Measurements from ENCODE around the gene EGF.
"Not testable (repeated sequence)": the region's sequence is repeated elsewhere in the genome, so short reads cannot be mapped to it uniquely, and the experiment has no call there.

EGF gene

DNA sequence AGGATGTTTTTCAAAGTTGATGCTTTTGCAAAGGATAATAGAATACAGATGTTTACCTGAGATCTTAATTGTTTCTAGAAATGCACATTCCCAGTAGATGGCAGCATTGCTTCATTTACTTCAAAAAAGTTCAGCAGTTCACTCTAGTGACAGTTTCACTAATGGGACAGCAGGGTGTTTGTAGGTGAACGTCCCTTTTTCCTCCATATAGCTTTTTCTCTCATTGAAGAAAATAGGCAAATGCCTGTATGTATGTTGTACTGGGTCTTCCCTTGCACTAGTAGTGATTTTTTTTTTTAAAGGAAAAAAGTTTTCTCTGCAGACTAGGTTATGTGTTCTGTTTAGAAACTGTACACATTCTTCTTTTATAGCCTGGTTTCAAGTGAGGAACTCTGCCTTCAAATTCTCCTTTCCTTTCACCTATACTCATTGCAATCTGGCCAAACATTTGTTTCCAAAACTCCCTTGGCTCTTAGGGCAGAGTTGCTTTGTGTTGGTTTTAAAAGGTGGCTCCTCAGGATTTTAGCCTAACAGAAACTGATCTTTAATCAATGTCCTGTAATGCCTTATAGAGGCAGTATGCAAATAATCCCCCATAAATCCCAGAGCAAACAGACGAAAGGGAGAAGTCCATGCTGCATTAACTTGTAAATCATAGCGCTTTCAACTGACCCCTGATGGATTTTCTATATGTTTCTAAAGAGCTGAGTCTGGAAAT is 86.3 kb downstream of the EGF start:
- DNase-seq = no peak

- DNase-seq = no peak
Observed at GRCh38 chr4:109999585-109999912, 86.9 kb downstream of the EGF start.

DNA sequence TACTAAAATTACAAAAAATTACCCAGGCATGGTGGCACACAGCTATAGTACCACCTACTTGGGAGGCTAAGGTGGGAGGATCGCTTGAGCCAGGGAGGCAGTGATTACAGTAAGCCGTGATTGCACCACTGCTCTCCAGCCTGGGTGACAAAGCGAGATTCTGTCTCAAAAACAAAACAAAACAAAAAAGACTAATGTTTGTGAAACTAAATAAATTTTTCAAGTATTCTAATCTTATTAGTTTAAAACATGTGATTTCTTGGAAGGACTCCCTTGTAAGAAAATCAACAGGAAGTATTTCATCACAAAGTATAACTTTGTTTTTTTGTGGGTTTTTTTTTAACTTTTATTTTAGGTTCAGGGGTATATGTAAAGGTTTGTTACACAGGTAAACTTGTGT is 89.6 kb downstream of the EGF start:
- DNase-seq = no peak

DNA sequence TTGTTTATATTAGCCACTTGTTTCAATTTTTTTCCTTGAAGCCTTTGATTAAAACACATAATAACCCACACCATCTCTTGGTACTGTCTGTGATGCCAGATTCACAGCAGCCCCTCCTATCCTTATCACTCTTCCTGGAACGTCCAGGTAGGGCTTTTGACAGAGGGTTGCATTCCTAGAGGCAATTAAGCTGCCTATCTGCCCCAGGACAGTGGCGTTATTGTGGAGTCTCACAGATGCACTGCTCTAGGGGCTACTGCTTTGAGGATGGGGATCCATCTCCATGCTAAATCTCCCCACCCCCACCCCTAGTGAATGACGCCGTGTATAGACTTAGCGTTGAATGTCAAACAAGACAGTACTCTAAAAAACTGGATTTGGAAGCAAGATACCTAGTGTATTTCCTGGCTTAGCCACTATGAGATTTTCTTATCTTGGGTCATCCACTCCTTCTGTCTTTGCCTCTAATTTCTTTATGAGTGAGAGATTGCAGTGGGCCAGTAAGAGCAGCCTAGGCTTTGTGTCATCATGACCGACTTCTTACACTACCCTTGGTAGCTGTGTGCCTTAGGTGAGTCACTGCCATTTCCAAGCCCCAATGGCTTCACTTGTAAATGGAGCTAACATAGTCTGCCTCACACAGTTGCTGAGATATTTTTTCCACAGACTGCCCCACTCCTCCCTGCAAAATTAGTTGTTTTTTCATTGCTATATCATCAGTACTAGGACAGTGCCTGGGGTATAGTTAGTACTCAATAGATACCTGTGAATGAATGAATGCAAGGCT is 90.9 kb downstream of the EGF start:
- no peak for DNase-seq

GRCh38 chr4:110004556-110004955 is 91.9 kb downstream of the EGF start:
- DNase-seq = no peak

GRCh38 chr4:110005461-110006056 is 92.9 kb downstream of the EGF start:
- no peak for DNase-seq

DNA sequence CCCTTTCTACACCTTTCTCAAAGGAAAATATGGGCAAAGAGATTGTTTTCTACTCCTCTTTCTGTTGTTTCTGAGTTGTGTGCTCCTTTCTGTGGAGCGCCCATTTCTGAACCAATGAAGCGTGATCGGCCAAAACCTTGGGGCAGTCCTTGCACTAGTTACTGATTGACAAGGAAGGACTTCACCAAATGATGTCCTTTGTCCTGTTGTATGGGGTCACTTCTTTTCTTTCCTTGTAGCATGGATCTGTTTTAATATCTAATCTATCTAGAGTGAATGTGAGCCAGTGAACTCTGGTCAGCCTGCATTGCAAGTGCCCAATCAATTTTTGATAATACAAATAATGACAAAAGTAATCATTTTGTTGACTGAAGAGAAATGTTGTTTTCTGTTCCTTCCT is 94.5 kb downstream of the EGF start:
- DNase-seq = no peak

GRCh38 chr4:110008540-110008939 is 95.9 kb downstream of the EGF start:
- no peak for DNase-seq

DNA sequence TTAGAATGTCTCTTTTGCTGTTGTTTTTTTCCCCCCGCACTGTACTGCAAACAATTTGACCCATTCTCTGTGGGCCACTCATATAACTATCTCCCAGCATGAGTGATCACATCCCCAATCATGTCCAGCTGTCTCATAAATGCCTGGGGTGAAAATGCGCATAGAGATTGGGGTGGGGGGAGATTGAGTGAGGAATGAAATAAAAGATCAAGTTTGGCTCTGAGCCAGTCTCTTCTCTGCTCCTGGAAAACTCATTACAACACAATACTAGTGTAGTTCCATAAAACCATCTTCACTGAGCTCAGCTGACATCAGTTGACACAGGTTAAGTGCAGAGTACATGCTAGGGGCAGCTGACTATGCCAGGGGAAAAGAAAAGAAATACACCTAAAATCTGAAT is 96.9 kb downstream of the EGF start:
- DNase-seq = no peak

- DNase-seq = no peak
Observed at GRCh38 chr4:110010797-110011196, 98.1 kb downstream of the EGF start.

- no peak for DNase-seq
Observed at GRCh38 chr4:110012917-110013316, 100.2 kb downstream of the EGF start.

- no peak for DNase-seq
Observed at GRCh38 chr4:110014233-110014632, 101.5 kb downstream of the EGF start.

GRCh38 chr4:110019153-110019552 is 106.5 kb downstream of the EGF start:
- DNase-seq = no peak

GRCh38 chr4:110020139-110020538 is 107.5 kb downstream of the EGF start:
- no peak for DNase-seq

DNA sequence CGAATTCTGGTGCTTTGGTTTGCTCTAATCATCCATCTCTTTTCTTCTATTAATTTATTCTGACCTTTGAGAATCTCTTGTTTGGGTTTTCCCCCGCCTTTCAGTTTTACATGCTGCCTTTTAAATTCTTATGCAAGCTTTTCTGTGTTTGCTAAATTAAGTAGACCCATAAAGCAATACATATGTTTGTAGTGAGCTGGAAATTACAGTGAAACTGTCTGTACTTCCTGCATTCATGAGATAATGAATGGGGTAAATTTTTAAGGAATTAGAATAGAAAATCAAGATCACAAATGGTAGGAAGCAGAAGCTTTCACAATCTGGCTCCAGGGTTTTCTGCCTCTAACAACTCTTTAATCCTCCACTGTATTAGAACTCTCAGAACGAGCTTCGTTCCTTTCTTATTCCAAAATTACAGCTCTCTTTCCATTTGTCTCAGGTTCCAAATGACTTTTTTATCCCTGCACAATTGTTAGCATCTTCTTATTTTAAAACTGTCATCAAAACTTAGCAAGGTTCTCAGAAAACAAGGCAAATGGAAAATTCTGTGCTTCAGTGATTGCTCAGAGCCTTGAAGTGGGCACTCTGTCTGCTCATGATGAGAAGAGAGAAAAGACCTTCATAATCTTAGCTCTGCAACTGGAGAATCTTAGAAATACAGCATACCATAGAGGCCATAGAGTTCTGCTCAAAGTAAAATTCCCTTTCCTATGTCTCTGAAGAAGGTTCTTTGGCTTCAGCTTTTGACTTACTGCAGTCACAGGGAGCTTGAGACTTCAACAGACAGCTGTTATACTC is 108.2 kb downstream of the EGF start:
- DNase-seq = no peak

- no peak for DNase-seq
Observed at GRCh38 chr4:110022457-110022856, 109.8 kb downstream of the EGF start.

- no peak for DNase-seq
Observed at GRCh38 chr4:110025056-110025455, 112.4 kb downstream of the EGF start.

DNA sequence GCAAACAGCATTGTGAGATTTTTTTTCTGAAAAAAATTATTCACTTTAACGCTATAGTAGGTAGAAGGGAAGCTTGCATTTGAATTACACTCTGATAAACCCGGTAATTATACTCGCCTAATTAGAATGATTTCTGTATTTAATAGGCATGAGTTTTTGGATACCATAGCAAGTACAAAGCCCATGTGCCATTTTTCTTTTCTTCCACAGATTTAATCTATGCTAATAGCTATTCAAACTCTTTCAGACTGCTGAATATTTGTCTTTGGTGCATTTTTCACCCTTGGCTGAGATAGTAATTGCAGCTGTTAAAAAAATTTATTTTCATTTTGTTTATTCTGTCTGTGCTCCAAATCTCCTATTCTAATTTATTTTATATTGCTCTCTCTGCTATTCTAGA is 113.0 kb downstream of the EGF start:
- no peak for DNase-seq

DNA sequence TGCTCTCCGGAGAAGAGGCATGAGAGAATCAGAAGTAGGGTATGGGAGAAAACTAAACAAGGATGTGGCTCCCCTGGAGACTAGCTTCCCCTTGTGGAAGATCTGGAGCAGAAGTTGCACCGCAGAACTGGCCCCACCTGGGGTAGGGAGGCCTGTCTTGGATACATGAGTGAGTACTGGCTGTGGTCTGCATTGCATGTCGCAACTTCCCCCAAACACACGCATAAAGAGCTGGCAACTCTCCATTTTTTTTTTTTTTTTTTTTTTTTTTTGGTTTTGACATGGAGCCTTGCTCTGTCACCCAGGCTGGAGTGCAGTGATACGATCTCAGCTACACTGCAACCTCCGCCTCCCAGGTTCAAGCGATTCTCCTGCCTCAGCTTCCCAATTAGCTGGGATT is 119.9 kb downstream of the EGF start:
- no peak for DNase-seq

DNA sequence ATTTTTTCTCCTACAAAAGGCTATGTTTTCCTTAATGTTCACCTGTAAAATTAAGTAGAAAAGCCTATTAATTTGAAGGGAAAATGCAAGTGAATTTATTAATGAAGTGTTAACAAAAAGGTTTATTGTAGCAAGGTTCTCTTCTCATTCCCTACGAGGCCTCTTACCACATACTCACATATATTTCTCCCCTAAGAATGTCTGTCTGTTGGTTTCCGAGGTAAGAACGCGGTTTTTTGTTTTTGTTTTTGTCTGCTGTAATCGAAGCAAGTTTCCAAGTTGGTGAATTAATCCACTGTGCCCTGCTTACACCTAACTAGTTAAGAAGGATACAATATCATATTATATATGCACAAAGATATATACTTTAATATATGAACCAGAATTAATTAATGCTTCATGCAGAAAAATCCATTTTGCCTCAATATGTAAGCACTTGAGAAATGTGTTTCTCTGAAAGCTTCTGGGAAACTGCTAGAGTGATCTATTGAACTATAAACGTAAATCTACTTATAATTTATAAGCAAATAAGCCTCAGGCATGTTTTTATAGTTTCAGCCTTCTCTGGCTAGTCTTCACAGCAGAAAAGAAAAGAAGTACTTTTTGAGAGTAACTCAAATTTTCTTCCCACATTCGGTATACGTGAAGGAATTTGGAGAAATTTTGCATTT is 120.8 kb downstream of the EGF start:
- DNase-seq = no peak

DNA sequence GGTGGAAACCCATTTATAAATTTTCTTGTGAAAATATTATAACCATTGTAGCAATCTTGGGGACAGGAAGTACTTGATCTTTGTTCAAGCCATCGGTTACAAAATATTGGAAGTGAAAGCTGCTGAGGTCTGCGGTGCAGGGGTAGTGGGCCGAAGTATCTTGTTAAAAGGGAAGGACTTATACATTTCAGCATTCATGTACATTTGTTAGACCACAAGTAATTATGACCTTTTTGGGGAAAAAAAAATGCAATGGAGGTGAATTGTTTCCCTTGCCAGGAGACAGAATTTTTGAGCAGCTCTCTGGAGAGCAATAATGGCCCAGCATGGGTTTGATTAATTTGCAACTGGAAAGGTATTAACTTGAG is 121.3 kb downstream of the EGF start:
- DNase-seq = no peak

GRCh38 chr4:110039164-110039563 is 126.5 kb downstream of the EGF start:
- DNase-seq = not testable (repeated sequence)

DNA sequence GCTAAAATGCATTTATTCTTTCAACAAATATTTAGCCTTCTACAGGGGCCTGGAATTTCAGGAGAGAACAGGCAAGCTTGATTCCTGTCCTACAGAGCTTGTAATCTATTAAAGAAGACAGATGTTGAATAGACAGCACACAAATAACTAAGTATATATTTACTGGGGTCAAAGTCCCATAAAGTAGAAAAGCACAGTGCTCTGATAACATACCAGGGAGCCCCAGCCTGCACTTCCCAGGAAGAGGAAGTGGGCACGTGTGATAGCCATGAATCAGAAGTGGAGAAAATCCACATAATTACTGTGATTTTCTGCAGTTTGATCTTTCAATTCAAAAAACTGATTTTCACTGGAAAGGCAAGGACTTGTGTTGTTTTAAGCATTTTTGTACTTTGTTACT is 129.1 kb downstream of the EGF start:
- DNase-seq = no peak

All from stimulated activated CD8-positive, alpha-beta memory T cell treated with anti-CD3 and anti-CD28 coated beads, Interleukin-4, amount 100 ng/mL, for 48 hours (primary cell).